Stimulated activated memory B cell treated with anti-CD40 and anti-IgM and Interleukin-4, amounts not matched to agents 10 μg/mL and 1 μg/mL and 100 μg/mL, for 72 hours (primary cell): Measurements from ENCODE around the gene PAX9.

ENCODE experiments used
- ATAC-seq: fragments of 150-1000 bp; cut with Tn5 transposase; 2 replicates; pipeline ENCODE4 v1.10.0; 2021
- H3K27ac Mint-ChIP-seq: one replicate; pipeline ENCODE4 v1.8.0; 2022; ENCODE audit warnings: mild to moderate bottlenecking, mixed read lengths
- H3K27me3 Mint-ChIP-seq: one replicate; pipeline ENCODE4 v1.8.0; 2022; ENCODE audit warnings: mixed read lengths
- H3K36me3 Mint-ChIP-seq: one replicate; pipeline ENCODE4 v1.8.0; 2022; ENCODE audit warnings: mixed read lengths
- H3K4me1 Mint-ChIP-seq: one replicate; pipeline ENCODE4 v1.8.0; 2022; ENCODE audit warnings: mixed read lengths
- H3K4me3 Mint-ChIP-seq: one replicate; pipeline ENCODE4 v1.8.0; 2022; ENCODE audit warnings: mild to moderate bottlenecking, moderate library complexity, mixed read lengths
- H3K9me3 Mint-ChIP-seq: one replicate; pipeline ENCODE4 v1.8.0; 2022; ENCODE audit warnings: mixed read lengths

Gene PAX9

DNA sequence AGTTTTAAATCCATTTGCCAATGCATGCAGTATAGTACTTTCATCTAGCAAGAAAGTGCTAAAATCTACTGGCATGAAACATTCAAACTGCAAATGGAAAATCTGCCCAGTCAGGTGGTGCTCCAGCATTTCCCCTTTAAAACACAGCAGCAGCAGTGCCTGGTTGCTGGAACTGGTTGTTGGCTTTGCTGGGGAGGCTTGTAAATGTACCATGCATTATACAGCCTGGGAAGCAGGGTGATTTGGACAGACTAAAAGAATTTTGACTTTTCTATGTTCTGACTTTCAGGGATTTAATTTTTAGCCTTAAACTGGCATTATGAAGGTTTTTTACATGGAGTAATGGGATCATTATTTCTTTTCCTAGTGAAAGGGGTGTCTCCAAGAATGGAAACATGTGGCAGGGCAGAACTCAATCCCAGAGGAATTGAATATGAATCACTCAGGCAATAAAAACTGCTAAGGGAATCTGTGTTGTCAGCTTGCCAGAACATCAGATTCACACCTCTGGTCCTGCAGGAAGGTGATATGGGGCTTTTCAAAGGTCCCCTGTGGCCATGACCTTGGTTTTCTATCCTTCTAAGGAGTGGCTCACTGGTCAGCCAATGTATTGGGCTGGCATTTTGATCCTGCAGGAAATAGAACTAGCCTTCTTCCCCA lies 9.0 kb upstream of the PAX9 start:
- Mint-ChIP-seq H3K4me1 (peaks cover 6% of the 10 kb centered on the region), H3K27ac (no peak overlapping the region), H3K27me3 (peaks cover 66% of the 10 kb centered on the region), H3K36me3 (no peaks in the 10 kb centered on the region), H3K9me3 (no peaks in the 10 kb centered on the region), H3K4me3 (no peak overlapping the region)
- ATAC-seq: no peak

GRCh38 chr14:36653413-36653812 lies 8.2 kb upstream of the PAX9 start:
- no peak overlapping the region for H3K4me3 Mint-ChIP-seq
- H3K27me3 Mint-ChIP-seq: peaks cover 67% of the 10 kb centered on the region
- no peaks in the 10 kb centered on the region for H3K36me3 Mint-ChIP-seq
- H3K4me1 Mint-ChIP-seq: peaks cover 6% of the 10 kb centered on the region
- H3K27ac Mint-ChIP-seq: no peak overlapping the region
- H3K9me3 Mint-ChIP-seq: no peaks in the 10 kb centered on the region
- ATAC-seq: no peak

DNA sequence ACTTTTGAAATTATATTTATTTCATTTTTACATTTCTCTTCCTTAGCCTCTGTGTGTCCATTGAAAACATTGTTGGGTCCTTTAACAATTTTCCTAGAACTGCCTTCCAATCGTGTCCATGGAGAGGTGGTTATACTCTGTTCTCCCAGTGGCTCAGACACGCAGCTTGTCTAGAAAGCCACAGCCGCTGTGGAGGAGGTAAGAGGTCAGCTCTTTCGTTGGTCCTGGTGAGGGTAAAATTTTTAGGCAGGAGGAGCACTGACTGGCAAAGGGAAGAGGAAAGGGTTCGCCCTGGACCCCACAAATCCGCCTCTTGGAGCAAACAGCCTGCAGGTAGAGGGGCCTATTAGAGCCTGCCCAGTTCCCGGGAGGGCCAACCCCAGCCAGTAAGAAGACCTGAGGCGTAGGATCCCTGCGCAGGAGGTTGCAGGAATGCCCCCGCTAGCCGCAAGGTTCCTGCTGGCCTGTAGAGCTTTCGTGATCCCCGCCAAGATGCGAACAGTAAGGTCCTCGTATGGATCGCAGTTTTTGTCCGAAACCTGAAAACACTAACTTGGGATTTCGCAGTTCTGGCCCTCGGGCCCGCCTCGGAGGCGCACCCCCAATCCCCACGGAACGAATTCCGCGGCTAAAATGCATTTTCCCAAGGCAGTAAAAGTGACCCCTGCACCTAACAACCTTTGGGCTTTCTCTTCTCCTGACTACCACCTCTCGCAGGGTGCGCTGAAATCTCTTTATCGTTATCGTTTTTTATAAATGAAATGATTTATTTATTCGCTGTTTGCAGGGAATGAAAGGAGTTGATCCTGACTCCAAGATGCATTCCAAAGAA lies 7.5 kb upstream of the PAX9 start:
- no peaks in the 10 kb centered on the region for H3K36me3 Mint-ChIP-seq
- H3K27me3 Mint-ChIP-seq: peaks cover 72% of the 10 kb centered on the region
- ATAC-seq: no peak
- no peak overlapping the region for H3K27ac Mint-ChIP-seq
- peaks cover 6% of the 10 kb centered on the region for H3K4me1 Mint-ChIP-seq
- no peaks in the 10 kb centered on the region for H3K9me3 Mint-ChIP-seq
- H3K4me3 Mint-ChIP-seq: no peak overlapping the region

- Mint-ChIP-seq H3K4me1 (peaks cover 6% of the 10 kb centered on the region), H3K36me3 (no peaks in the 10 kb centered on the region), H3K27ac (no peak overlapping the region), H3K4me3 (no peak overlapping the region), H3K9me3 (no peaks in the 10 kb centered on the region), H3K27me3 (peaks cover 77% of the 10 kb centered on the region)
- no peak for ATAC-seq
Measured at GRCh38 chr14:36654794-36655381, 6.8 kb upstream of the PAX9 start.

DNA sequence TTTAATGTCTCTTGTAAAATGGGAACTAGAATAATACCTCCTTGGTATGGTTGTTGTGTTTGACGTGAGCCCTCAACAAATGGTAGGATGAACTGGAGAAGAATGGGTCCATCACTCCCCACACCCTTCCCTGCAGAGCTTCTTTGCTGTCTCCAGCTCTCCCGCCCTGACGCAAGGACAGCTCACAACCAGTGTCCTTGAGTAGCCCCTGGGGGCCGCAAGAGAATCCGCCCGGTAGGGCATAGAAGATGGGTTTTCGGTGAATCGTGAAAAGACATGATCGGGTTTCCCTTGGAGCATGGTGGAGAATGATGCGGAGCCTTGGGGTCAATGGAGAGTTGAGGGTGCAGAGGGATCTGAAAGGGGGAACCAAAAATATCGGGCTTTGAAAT lies 6.1 kb upstream of the PAX9 start:
- peaks cover 77% of the 10 kb centered on the region for H3K27me3 Mint-ChIP-seq
- no peak overlapping the region for H3K4me3 Mint-ChIP-seq
- H3K36me3 Mint-ChIP-seq: no peaks in the 10 kb centered on the region
- peaks cover 6% of the 10 kb centered on the region for H3K4me1 Mint-ChIP-seq
- H3K27ac Mint-ChIP-seq: no peak overlapping the region
- H3K9me3 Mint-ChIP-seq: no peaks in the 10 kb centered on the region
- no peak for ATAC-seq

GRCh38 chr14:36655963-36656686 lies 5.5 kb upstream of the PAX9 start:
- peaks cover 6% of the 10 kb centered on the region for H3K4me1 Mint-ChIP-seq
- ATAC-seq: no peak
- no peak overlapping the region for H3K4me3 Mint-ChIP-seq
- H3K27me3 Mint-ChIP-seq: peaks cover 81% of the 10 kb centered on the region
- H3K27ac Mint-ChIP-seq: no peak overlapping the region
- no peaks in the 10 kb centered on the region for H3K36me3 Mint-ChIP-seq
- H3K9me3 Mint-ChIP-seq: no peaks in the 10 kb centered on the region

GRCh38 chr14:36656687-36657398 lies 4.8 kb upstream of the PAX9 start:
- H3K27ac Mint-ChIP-seq: no peak overlapping the region
- ATAC-seq: no peak
- no peaks in the 10 kb centered on the region for H3K36me3 Mint-ChIP-seq
- H3K27me3 Mint-ChIP-seq: peaks cover 89% of the 10 kb centered on the region
- H3K4me3 Mint-ChIP-seq: no peak overlapping the region
- peaks cover 13% of the 10 kb centered on the region for H3K4me1 Mint-ChIP-seq
- no peaks in the 10 kb centered on the region for H3K9me3 Mint-ChIP-seq

- no peak overlapping the region for H3K27ac Mint-ChIP-seq
- H3K4me1 Mint-ChIP-seq: peaks cover 13% of the 10 kb centered on the region
- H3K4me3 Mint-ChIP-seq: no peak overlapping the region
- ATAC-seq: no peak
- H3K27me3 Mint-ChIP-seq: peaks cover 96% of the 10 kb centered on the region
- no peaks in the 10 kb centered on the region for H3K9me3 Mint-ChIP-seq
- no peaks in the 10 kb centered on the region for H3K36me3 Mint-ChIP-seq
Measured at GRCh38 chr14:36657399-36658122, 4.1 kb upstream of the PAX9 start.

- Mint-ChIP-seq H3K36me3 (no peaks in the 10 kb centered on the region), H3K27me3 (peaks cover 100% of the 10 kb centered on the region), H3K4me1 (peaks cover 14% of the 10 kb centered on the region), H3K9me3 (no peaks in the 10 kb centered on the region), H3K4me3 (no peak overlapping the region), H3K27ac (no peak overlapping the region)
- ATAC-seq: no peak
Measured at GRCh38 chr14:36658123-36659009, 3.3 kb upstream of the PAX9 start.

GRCh38 chr14:36659010-36659821 lies 2.4 kb upstream of the PAX9 start:
- Mint-ChIP-seq H3K36me3 (no peaks in the 10 kb centered on the region), H3K4me1 (peaks cover 22% of the 10 kb centered on the region), H3K27me3 (peaks cover 100% of the 10 kb centered on the region), H3K4me3 (no peak overlapping the region), H3K27ac (no peak overlapping the region), H3K9me3 (peaks cover 2% of the 10 kb centered on the region)
- ATAC-seq: no peak

DNA sequence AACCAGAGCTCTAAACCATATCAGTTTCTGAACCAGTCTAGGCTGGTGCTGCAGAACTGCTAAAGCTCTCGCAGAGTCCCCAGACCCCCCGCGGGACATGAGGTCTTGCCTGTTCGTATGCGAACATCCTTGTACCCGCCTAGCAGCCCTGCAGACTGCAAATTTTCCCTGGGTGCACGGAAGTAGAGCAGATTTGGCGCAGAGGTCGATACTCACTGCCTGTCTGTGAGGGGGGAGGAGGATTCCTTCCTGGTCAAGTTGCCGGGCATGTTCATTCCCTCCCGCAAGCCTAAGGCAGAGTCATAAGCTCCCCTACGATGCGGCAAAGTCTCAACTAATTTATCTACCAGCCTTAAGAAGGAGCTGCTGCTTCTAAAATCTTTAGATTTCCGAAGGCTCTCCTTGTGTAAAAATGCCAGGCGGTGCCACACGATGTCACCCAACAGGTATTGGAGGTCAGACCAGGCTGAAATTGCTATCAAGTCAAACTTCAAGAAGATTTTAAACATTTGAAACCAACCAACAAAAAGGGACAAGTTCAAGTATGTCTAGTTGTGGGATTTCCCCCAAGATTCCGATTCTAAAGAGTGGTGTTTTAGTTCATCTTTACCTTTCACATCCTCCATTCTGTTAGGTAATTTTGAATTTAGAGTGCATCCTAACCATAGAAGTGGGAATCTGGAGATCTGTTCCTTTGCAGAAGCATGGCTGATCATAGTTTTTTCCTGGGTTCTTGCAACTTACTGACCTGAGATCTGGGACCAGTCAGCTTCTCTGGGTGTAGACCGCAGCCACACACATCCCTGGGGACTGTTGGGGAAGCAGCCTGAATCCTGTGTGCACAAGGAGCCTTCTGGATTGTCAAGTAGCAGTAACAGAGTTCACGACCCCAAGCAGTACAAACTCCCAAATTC lies 1.6 kb upstream of the PAX9 start:
- Mint-ChIP-seq H3K4me1 (peaks cover 26% of the 10 kb centered on the region), H3K9me3 (peaks cover 2% of the 10 kb centered on the region), H3K4me3 (no peak overlapping the region)

More for the DNA sequence above, 1.6 kb upstream of the PAX9 start:
- ATAC-seq: no peak
- Mint-ChIP-seq H3K27me3 (peaks cover 100% of the 10 kb centered on the region), H3K36me3 (no peaks in the 10 kb centered on the region), H3K27ac (no peak overlapping the region)
